D721Med (cell line): ENCODE data around the gene NLRC5.

ENCODE experiments used
- DNase-seq: peaks from one replicate; pipeline ENCODE4 v3.0.0; 2011; ENCODE audit warnings: low spot score; ENCODE audit not compliant: insufficient read length
- FAIRE-seq: peaks from 2 replicates; lab custom pipeline; 2011; peaks lifted over from hg19 to GRCh38; lab: Jason Lieb, UNC
- CTCF ChIP-seq: IDR thresholded peaks from 2 replicates; pipeline ENCODE4 v1.5.1; 2012; ENCODE audit warnings: mild to moderate bottlenecking, control low read depth; ENCODE audit not compliant: insufficient read depth; ENCODE audit errors: missing control alignments

NLRC5 gene

GRCh38 chr16:56945847-56946527 is 43.4 kb upstream of the NLRC5 start:
- DNase-seq (no peak), FAIRE-seq (no peak)
- TF ChIP-seq CTCF, result no peak

GRCh38 chr16:56946767-56947603 is 42.4 kb upstream of the NLRC5 start:
- TF ChIP-seq CTCF, result no peak
- DNase-seq (no peak), FAIRE-seq (no peak)

GRCh38 chr16:56947604-56947995 is 41.8 kb upstream of the NLRC5 start:
- FAIRE-seq (no peak), DNase-seq (no peak)
- TF ChIP-seq CTCF, result no peak

GRCh38 chr16:56948234-56948633 is 41.1 kb upstream of the NLRC5 start:
- DNase-seq, result no peak
- no peak for TF ChIP-seq CTCF
- FAIRE-seq, result no peak

- DNase-seq (no peak), FAIRE-seq (no peak)
- no peak for TF ChIP-seq CTCF
Measured at GRCh38 chr16:56950051-56950450, 39.3 kb upstream of the NLRC5 start.

- FAIRE-seq, result no peak
- DNase-seq, result no peak
- TF ChIP-seq CTCF, result no peak
Measured at GRCh38 chr16:56950455-56950854, 38.9 kb upstream of the NLRC5 start.
